Stimulated activated CD4-positive, alpha-beta T cell treated with anti-CD3 and anti-CD28 coated beads, Interleukin-4, amount 100 ng/mL, for 4 hours (primary cell): Measurements from ENCODE around the gene ZFPM1.
A peak's percentile ranks its signal among the peaks of the same experiment; 100 is the strongest.

Experiments
- DNase-seq, 2 experiments: peaks; one replicate each; pipeline ENCODE4 v3.0.0-alpha.2; 2020

The ZFPM1 gene

GRCh38 chr16:88531346-88531745 is 78.3 kb downstream of the ZFPM1 start:
- DNase-seq: no peak

- no peak for DNase-seq
Measured at GRCh38 chr16:88531931-88532433, 78.9 kb downstream of the ZFPM1 start.

- DNase-seq: no peak
Measured at GRCh38 chr16:88532434-88533241, 79.6 kb downstream of the ZFPM1 start.

GRCh38 chr16:88533381-88533917 is 80.4 kb downstream of the ZFPM1 start:
- DNase-seq: no peak

GRCh38 chr16:88533932-88534637 is 81.0 kb downstream of the ZFPM1 start:
- peak; percentile 74 to 86 for DNase-seq

GRCh38 chr16:88534638-88535190 is 81.6 kb downstream of the ZFPM1 start:
- peak; percentile 18 to 40 for DNase-seq

GRCh38 chr16:88535191-88535856 is 82.2 kb downstream of the ZFPM1 start:
- DNase-seq: no peak

GRCh38 chr16:88535857-88536222 is 82.8 kb downstream of the ZFPM1 start:
- no peak for DNase-seq

- no peak for DNase-seq
Measured at GRCh38 chr16:88536510-88536909, 83.4 kb downstream of the ZFPM1 start.

- DNase-seq: no peak
Measured at GRCh38 chr16:88536971-88537751, 84.1 kb downstream of the ZFPM1 start.

GRCh38 chr16:88537859-88538258 is 84.8 kb downstream of the ZFPM1 start:
- no peak for DNase-seq

- no peak for DNase-seq
Measured at GRCh38 chr16:88538366-88539060, 85.4 kb downstream of the ZFPM1 start.

GRCh38 chr16:88539261-88539651 is 86.2 kb downstream of the ZFPM1 start:
- no peak for DNase-seq

GRCh38 chr16:88539652-88540345 is 86.7 kb downstream of the ZFPM1 start:
- no peak for DNase-seq

- DNase-seq: no peak
Measured at GRCh38 chr16:88540346-88540977, 87.4 kb downstream of the ZFPM1 start.

GRCh38 chr16:88541831-88542616 is 88.9 kb downstream of the ZFPM1 start:
- DNase-seq: no peak

- no peak for DNase-seq
Measured at GRCh38 chr16:88543230-88543813, 90.2 kb downstream of the ZFPM1 start.

- no peak for DNase-seq
Measured at GRCh38 chr16:88545781-88546180, 92.7 kb downstream of the ZFPM1 start.
